HL-60 (cell line): ENCODE data around the gene KCNJ15.

Source experiments
- DNase-seq, 2 experiments: peaks; one replicate each; pipeline ENCODE4 v3.0.0-alpha.2; 2010 to 2020; ENCODE audit warnings: low read depth in 1 of 2, low spot score in 1 of 2
- H3K27ac ChIP-seq: fragments of 250-450 bp; sonication (Bioruptor Pico); replicated peaks from 2 replicates; pipeline ENCODE4 v1.5.1; 2020; ENCODE audit warnings: mild to moderate bottlenecking, moderate library complexity
- H3K27me3 ChIP-seq: fragments of 250-450 bp; sonication (Bioruptor Pico); 2 replicates; pipeline ENCODE4 v1.5.1; 2021; ENCODE audit warnings: mild to moderate bottlenecking, moderate library complexity; ENCODE audit not compliant: insufficient read depth, poor library complexity, severe bottlenecking
- H3K4me3 ChIP-seq: replicated peaks from 2 replicates; pipeline ENCODE4 v1.5.1; 2011; ENCODE audit warnings: mild to moderate bottlenecking, control low read depth, low read length; ENCODE audit not compliant: insufficient read depth
- CTCF ChIP-seq: IDR thresholded peaks from one replicate; pipeline ENCODE4 v1.5.1; 2011; ENCODE audit warnings: low read length, control low read depth, inconsistent platforms; ENCODE audit not compliant: insufficient read depth
- GABPA ChIP-seq: IDR thresholded peaks from 2 replicates; pipeline ENCODE4 v1.6.1; 2012; ENCODE audit warnings: low read depth
- POLR2AphosphoS5 ChIP-seq: IDR thresholded peaks from 2 replicates; pipeline ENCODE4 v1.6.1; 2012; ENCODE audit warnings: low read depth
- REST ChIP-seq: IDR thresholded peaks from 2 replicates; pipeline ENCODE4 v1.6.1; 2012; ENCODE audit warnings: low read depth; ENCODE audit not compliant: insufficient replicate concordance
- SPI1 ChIP-seq: IDR thresholded peaks from 2 replicates; pipeline ENCODE4 v1.6.1; 2012; ENCODE audit warnings: low read depth, mild to moderate bottlenecking, borderline replicate concordance

Gene KCNJ15

GRCh38 chr21:38299671-38300070, 42.9 kb downstream of the KCNJ15 start:
- TF ChIP-seq CTCF (no peak), POLR2AphosphoS5 (no peak), REST (no peak), SPI1 (no peak), GABPA (no peak)
- H3K27me3 ChIP-seq = no peaks in the 10 kb centered on the region
- no peak for DNase-seq
- no peak overlapping the region for H3K27ac ChIP-seq
- H3K4me3 ChIP-seq = no peak overlapping the region

GRCh38 chr21:38300141-38300578, 43.4 kb downstream of the KCNJ15 start:
- Histone ChIP-seq H3K27me3 (no peaks in the 10 kb centered on the region), H3K4me3 (no peak overlapping the region), H3K27ac (no peak overlapping the region)
- TF ChIP-seq POLR2AphosphoS5 (no peak), GABPA (no peak), REST (no peak), SPI1 (no peak), CTCF (no peak)
- DNase-seq = no peak

GRCh38 chr21:38301321-38302214, 44.8 kb downstream of the KCNJ15 start:
- TF ChIP-seq REST = no peak
- TF ChIP-seq GABPA = no peak
- TF ChIP-seq POLR2AphosphoS5 = no peak
- TF ChIP-seq SPI1 = no peak
- TF ChIP-seq CTCF = no peak

More at GRCh38 chr21:38301321-38302214, 44.8 kb downstream of the KCNJ15 start:
- H3K27ac ChIP-seq = no peak overlapping the region
- H3K27me3 ChIP-seq = no peaks in the 10 kb centered on the region
- no peak for DNase-seq
- H3K4me3 ChIP-seq = no peak overlapping the region
